A673 (cell line): Measurements from ENCODE around the gene APOC3. TPM values are rescaled to one million over a fixed set of nuclear protein-coding genes. Genes with fewer than 3 reads are reported as not detected.
A peak's percentile ranks its signal among the peaks of the same experiment; 100 is the strongest.

Experiments
- BruUV-seq: library from RNA; stranded (reverse); fragments of 400-500 nt; replicated peaks from 2 replicates; lab custom pipeline; 2021; lab: Mats Ljungman, UMichigan
- CTCF ChIA-PET: fragments of 300-600 bp; sonication (Branson Sonifier 250); formaldehyde crosslinking; loops from one replicate; lab custom pipeline; 2022; ENCODE audit warnings: antibody characterized with exemption; lab: Charles Lee
- POLR2A ChIA-PET: fragments of 300-600 bp; sonication (Branson Sonifier 250); formaldehyde crosslinking; loops from one replicate; lab custom pipeline; 2022; ENCODE audit warnings: antibody characterized with exemption; ENCODE audit not compliant: low non-redundant PET; lab: Charles Lee
- DNase-seq: peaks from one replicate; pipeline ENCODE4 v3.0.0-alpha.2; 2015; ENCODE audit warnings: low spot score
- H3K27ac ChIP-seq: fragments of 200-600 bp; sonication (generic); 2 replicates; pipeline ENCODE4 v1.5.1; 2016; ENCODE audit warnings: mixed run types, low read depth, mild to moderate bottlenecking, mixed read lengths, antibody characterized with exemption, low read length; ENCODE audit not compliant: poor library complexity, severe bottlenecking
- H3K27me3 ChIP-seq: fragments of 200-600 bp; sonication (generic); replicated peaks from 2 replicates; pipeline ENCODE4 v1.6.1; 2017; ENCODE audit warnings: mixed run types, low read depth, mild to moderate bottlenecking, mixed read lengths, antibody characterized with exemption, low read length; ENCODE audit not compliant: insufficient read depth, poor library complexity
- H3K36me3 ChIP-seq: fragments of 200-600 bp; sonication (generic); 2 replicates; pipeline ENCODE4 v1.6.1; 2016; ENCODE audit warnings: mixed run types, mild to moderate bottlenecking, mixed read lengths, antibody characterized with exemption, low read length; ENCODE audit not compliant: insufficient read depth, poor library complexity, severe bottlenecking
- H3K4me1 ChIP-seq: fragments of 200-600 bp; sonication (generic); 2 replicates; pipeline ENCODE4 v1.6.1; 2017; ENCODE audit warnings: mixed run types, mild to moderate bottlenecking, mixed read lengths, antibody characterized with exemption, low read length; ENCODE audit not compliant: insufficient read depth, poor library complexity, severe bottlenecking
- H3K4me3 ChIP-seq: fragments of 200-600 bp; sonication (generic); 2 replicates; pipeline ENCODE4 v1.5.1; 2016; ENCODE audit warnings: low read depth, mixed run types, mild to moderate bottlenecking, mixed read lengths, low read length; ENCODE audit not compliant: poor library complexity, severe bottlenecking
- H3K9me3 ChIP-seq: fragments of 200-600 bp; sonication (generic); 2 replicates; pipeline ENCODE4 v1.6.1; 2016; ENCODE audit warnings: mixed run types, low read depth, mild to moderate bottlenecking, mixed read lengths, antibody characterized with exemption, low read length; ENCODE audit not compliant: poor library complexity, severe bottlenecking
- CTCF ChIP-seq: fragments of 300-800, 200-600 bp; sonication (generic); conservative IDR thresholded peaks from 2 replicates; pipeline ENCODE4 v1.5.1; 2017; ENCODE audit warnings: low read depth, mild to moderate bottlenecking, antibody characterized with exemption, low read length, moderate library complexity, mixed read lengths
- EZH2 ChIP-seq: fragments of 200-600 bp; sonication (generic); IDR thresholded peaks from 2 replicates; pipeline ENCODE4 v1.6.1; 2017; ENCODE audit warnings: borderline replicate concordance, low read depth, mild to moderate bottlenecking, mixed read lengths, antibody characterized with exemption, low read length; ENCODE audit not compliant: poor library complexity, severe bottlenecking
- intact Hi-C: fragments of 100-400 bp; cut with micrococcal nuclease; formaldehyde crosslinking; loops from one replicate; pipeline ENCODE4 v1.10.0; 2022; ENCODE audit not compliant: unreplicated experiment
- total RNA-seq: library from RNA; stranded (reverse); gene quantifications from 2 replicates; pipeline ENCODE4 v1.2.3, GENCODE V29; 2021

The APOC3 gene
- total RNA-seq, 1 experiment from 2014 or later, result not detected

DNA sequence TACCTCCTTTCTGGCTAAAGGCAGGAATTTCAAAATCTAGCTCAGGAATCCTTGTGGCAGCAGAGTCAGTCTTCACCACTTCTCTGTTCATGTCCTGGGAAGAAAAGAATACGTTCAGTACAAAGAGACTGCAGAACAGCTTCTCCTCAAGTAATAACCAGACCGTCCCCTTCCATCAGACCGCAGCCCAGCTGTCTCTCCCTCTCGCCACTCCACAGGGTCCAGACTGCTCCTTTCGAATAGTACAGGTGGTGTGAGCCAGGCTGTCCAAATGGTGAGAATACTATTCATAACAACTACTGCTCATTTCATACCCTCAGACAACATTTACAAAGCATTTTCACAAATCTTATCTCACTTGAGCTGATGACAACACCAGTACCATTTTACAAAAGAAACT, 42.7 kb upstream of the APOC3 start:
- CTCF ChIA-PET, result interaction anchor here (2.1 kb wide), 1 partner anchor 49 kb away, joined by 9 read pairs; no protein-coding TSS in a partner anchor
- POLR2A ChIA-PET, result interaction anchor here (0.7 kb wide), 1 partner anchor 333 kb away, joined by 3 read pairs; no protein-coding TSS in a partner anchor
- TSS peak; percentile 48 for BruUV-seq

GRCh38 chr11:116787436-116787785, 42.3 kb upstream of the APOC3 start:
- peaks cover 4% of the 10 kb centered on the region for H3K4me1 ChIP-seq
- peak overlapping the region; percentile 79 for H3K27ac ChIP-seq
- intact Hi-C loops, result no loop called here
- H3K9me3 ChIP-seq, result no peaks in the 10 kb centered on the region
- no peak for DNase-seq
- POLR2A ChIA-PET, result interaction anchor here (0.7 to 1.0 kb wide), 2 partner anchors 310 to 332 kb away, joined by 3 read pairs; partner anchors contain the start of gene SIK3
- peaks cover 42% of the 10 kb centered on the region for H3K36me3 ChIP-seq
- no peaks in the 10 kb centered on the region for H3K27me3 ChIP-seq
- CTCF ChIA-PET, result interaction anchor here (2.1 kb wide), 1 partner anchor 49 kb away, joined by 9 read pairs; no protein-coding TSS in a partner anchor
- H3K4me3 ChIP-seq, result peak overlapping the region; percentile 94
- BruUV-seq, result no TSS peak
- no peak for TF ChIP-seq EZH2
- no peak for TF ChIP-seq CTCF

More for the DNA sequence above, 42.7 kb upstream of the APOC3 start:
- Histone ChIP-seq H3K4me3 (peak overlapping the region; percentile 94), H3K36me3 (peaks cover 46% of the 10 kb centered on the region), H3K27ac (peak overlapping the region; percentile 79), H3K9me3 (no peaks in the 10 kb centered on the region), H3K27me3 (no peaks in the 10 kb centered on the region), H3K4me1 (peaks cover 4% of the 10 kb centered on the region)
- intact Hi-C loops, result no loop called here
- TF ChIP-seq EZH2, result no peak
- TF ChIP-seq CTCF, result no peak
- DNase-seq, result no peak

DNA sequence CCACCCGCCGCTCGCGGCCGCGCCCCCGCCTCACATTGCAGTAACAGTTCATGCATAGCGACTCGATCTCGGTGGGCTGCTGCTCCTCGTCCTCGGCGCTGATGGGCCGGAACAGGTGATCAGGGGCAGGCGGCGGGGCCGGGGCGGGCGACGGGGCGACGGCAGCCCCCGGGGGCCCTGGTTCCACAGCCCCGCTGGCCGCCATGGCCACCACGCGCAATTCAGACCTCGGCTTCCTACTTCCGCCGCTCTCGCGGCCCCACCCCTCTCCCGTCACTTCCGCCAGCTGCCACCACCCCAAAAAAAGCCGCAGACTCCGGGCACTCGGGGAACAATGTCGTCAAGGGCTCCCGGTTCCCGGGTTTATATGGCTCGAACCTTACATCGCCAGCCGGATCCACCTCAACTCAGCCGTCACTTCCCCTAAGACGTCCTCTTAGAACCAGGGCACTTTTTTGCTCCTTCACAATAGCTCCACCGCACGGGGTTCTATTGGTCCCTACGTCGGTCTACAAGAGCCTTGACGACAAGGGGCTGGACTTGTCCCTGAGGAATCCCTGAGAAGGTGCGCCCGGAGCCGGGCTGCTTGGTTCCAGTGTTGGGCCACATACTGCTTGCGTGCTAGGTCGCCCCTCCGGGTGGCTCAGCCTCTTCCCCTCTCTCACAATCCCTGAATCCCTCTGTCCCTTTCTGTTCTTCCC, 41.8 kb upstream of the APOC3 start, which contains the start of gene ZPR1:
Gene ZPR1 (minus strand): TSS at position 238 of the 701 bp plus-strand sequence. CDS start 33 bp downstream, at position 205.
- BruUV-seq, result TSS peak; percentile 97
- Histone ChIP-seq H3K9me3 (no peaks in the 10 kb centered on the region), H3K27ac (peak within 1 kb of the TSS; percentile 79), H3K36me3 (peaks cover 36% of the 10 kb centered on the region), H3K4me3 (peak within 1 kb of the TSS; percentile 94), H3K4me1 (peaks cover 4% of the 10 kb centered on the region), H3K27me3 (no peaks in the 10 kb centered on the region)
- DNase-seq, result peak; percentile 84
- TF ChIP-seq CTCF, result no peak
- no peak for TF ChIP-seq EZH2
- intact Hi-C loops, result no loop called here
- ChIA-PET CTCF (interaction anchor here (2.1 kb wide), 1 partner anchor 48 kb away, joined by 9 read pairs; no protein-coding TSS in a partner anchor), POLR2A (interaction anchor here (0.7 to 1.0 kb wide), 2 partner anchors 310 to 332 kb away, joined by 3 read pairs; partner anchors contain the start of gene SIK3)
